Measurements from ENCODE around the gene GPR107.
A peak's percentile ranks its signal among the peaks of the same experiment; 100 is the strongest.

The GPR107 gene

DNA sequence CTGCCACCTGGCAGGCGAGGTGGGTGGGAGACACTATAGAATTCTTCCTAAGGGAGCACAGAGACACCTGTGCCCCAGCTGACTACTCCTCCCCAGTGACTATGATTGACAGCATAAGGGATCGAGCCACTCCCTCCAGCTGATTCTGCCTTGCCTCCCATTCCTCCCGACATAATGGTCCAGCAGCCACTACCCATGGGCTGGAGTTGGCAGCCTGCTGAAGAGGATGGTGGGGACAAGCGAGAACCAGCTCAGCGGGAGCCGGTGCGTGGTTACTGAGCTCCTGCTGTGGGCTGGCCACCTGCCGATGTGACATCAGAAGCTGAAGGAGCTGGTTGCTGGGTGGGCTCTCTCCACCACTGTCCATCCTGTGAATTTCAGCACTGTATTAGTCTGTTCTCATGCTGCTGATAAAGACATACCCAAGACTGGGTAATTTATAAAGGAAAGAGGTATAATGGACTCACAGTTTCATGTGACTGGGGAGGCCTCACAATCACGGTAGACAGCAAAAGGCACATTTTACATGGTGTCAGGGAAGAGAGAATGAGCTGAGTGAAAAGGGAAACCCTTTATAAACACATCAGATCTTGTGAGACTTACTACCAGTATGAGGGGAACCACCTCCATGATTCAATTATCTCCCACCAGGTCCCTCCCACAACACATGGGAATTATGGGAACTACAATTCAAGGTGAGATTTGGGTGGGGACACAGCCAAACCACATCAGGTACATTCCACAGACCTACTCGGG lies 106.4 kb downstream of the GPR107 start:
- DNase-seq (ENCODE audit: low read depth): no peak

DNA sequence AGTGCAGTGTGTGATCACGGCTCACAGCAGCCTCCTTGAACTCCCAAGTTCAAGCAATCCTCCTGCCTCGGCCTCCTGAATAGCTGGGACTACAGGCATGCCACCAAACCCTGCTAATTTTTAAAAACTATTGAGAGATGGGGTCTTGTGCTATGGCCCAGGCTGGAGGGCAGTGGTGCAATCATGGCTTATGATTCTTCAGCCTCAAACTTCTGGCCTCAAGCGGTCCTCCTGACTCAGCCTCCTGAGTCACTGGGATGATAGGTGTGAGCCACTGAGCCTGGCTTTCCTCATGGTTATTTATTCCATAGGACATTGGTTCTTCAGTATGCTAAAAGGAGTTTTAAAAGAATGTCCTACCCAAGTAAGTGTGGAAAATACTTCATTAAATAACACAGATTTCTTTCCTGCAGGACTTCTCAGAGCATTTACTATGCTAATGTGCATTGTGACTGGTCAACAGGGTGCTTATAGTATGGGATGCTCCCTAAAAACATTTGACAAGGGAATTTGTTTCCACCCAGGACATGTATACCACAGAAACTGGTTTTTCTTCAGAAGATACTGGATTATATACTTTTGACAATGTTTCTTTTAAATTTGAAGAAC lies 107.3 kb downstream of the GPR107 start:
- no peak for DNase-seq (ENCODE audit: low read depth)

DNA sequence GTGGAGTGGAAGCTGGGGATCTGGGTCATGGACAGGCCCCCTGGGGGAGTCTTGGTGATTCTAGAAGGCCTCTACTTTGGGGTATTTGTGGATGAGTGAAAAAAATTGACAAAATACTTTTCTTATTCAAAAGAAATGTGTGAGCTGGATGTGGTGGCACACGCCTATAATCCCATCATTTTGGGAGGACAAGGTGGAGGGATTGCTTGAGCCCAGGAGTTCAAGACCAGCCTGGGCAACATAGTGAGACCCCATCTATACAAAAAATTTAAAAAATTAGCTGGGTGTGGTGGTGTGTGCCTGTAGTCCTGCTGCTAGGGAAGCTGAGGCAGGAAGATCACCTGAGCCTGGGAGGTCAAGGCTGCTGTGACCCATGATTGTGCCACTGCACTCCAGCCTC lies 111.9 kb downstream of the GPR107 start:
- DNase-seq (ENCODE audit: low read depth): no peak

DNA sequence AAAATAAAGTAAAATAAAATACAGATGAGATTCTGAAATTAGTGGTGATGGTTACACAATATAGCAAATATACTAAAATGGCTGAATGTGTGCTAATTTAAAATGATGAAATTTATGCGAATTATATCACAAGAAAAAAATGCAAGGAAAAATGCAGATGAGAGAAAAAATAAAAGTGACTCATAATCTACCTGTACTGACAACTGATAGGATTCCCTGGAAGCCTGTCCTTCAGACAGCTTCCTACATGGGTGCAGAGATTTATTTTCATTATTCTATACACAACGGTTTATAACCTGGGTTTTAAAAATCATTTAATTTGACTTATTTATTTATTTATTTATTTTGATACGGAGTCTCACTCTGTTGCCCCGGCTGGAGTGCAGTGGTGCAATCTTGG lies 112.7 kb downstream of the GPR107 start:
- DNase-seq (ENCODE audit: low read depth): no peak

DNA sequence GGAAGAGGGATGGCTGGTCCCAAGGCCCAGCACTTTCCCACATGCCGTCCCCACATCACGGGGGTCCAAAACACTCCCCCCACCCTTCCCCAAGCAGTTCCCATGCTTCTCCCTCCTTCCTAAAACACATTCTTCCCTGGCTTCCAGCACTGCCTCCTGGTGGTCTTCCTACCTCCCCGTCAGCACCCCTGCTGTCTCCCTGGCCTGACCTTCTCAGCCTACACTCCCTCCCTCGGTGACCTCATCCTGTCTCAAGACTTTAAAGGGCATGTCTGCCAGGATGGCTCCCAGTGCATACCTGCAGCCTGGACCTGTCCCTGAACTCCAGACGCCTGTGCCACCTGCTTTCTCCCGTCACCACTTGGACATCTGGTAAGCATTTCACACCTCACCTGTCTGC lies 114.2 kb downstream of the GPR107 start:
- no peak for DNase-seq (ENCODE audit: low read depth)

DNA sequence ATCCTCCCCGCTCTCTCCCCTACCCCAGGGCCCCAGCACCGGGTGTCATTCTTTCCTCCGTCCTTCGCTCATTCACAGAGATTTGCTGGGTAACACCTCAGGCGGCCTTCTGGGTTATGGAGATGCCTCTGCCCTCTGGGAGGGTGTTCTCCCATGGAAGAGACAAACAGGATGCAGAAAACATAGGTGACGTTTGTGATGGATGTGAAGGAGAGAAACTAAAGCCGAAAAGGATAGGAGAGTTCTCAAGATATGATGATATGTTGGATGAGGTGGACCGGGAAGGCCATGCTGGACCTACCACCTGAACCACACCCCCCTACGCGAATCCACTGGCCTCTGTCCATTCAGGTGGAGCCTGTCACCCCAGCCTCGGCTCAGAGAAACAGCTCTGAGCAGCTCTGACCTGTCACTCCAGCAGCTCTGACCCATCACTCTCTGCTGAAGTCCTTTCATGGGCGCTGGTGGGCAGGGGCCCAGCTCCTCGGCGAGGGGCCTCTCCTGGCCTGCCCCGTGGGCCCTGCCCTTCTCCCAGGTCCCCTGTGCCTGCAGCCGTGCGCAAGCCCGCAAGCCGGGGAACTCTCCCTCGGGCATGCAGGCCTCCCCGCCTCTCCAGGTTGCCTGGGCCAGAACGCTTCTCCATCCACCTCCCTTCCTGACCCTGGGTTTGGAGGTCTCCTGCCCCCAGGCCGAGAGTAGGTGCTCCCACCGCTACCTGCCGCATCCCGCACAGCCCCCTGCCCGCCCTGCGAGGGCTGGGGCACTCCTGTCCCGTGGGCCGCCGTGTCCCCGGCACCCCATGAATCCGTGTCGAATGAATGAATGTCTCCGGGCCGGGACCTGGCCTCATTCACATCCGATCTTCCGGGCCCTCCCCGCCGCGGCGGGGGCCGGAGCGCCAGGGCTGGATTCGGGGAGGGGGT lies 117.8 kb downstream of the GPR107 start:
- DNase-seq (ENCODE audit: low read depth): no peak

DNA sequence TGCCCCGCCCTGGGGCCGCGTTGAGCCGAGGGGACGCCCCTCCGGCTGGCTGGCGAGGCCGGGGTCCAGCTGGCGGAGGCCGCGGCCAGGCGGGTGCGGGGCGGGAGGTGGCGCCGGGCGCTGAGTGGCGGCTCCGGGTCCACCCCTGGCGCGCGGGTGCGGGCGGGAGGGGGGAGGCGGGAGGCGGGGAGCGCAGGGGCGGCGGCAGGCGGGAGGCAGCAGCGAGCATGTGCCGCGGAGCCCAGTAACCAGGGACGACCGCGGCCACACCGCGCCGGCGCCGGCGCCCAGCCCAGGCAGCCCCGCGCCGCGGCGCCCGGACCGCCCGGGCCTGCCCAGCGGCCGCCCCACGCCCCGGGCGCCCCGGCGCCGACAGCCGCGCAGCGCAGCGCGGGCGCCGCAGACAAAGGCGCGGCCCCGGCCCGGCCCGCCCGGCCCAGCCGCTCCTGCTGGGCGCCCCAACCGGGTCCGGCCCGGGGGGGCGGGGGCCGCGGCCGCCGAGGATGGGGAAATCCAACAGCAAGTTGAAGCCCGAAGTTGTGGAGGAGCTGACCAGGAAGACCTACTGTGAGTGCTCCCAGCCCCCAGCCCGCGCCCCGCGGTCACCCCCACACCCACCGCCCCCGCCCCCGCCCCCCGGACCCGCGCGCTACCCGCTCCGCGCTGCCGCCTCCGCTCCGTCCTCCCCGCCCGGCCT lies 118.6 kb downstream of the GPR107 start, which contains the start of gene NCS1:
Gene NCS1 (plus strand): TSS at position 244 of the 697 bp plus-strand sequence. CDS start 260 bp downstream, at position 504.
- no peak for DNase-seq (ENCODE audit: low read depth)

DNA sequence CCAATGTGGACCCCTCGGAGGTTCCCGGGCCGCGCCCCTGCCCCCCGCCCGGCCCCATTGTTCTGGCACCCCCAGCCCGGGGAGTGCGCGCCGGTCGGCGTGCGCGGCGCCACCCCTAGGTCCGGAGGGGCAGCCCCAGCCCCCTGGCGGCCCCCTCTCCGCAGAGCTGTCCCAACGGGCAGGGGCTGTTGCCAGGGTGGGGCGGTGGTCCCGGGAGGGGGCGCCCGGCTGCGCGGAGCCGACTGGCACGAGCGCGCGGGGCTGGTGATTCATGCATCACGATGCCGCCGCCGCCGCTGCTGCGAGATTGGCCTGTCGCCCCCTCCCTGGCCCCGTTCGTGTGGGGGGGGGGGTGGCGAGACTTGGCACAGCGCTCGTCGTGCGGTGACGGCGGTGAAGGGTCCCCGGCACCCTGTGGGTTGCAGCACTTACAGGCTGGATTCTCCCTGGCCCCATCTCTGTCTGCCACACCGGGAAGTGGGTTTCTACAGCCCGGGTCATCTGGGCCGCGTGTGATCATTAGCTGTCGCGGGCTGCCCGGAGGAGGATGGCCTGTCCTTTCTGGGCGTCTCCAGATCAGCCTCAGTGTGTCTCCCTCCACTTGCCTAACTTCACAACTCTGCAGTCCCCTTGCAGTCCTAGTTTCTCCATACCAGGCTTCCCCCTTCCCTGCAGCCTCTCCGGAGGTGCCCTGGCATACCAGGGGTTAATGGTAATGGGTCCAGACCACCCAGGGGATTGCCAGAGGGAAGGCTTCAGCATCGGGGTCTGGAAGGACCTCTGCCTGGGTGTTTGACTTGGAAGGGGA lies 119.4 kb downstream of the GPR107 start:
- DNase-seq (ENCODE audit: low read depth): peak; percentile 41

DNA sequence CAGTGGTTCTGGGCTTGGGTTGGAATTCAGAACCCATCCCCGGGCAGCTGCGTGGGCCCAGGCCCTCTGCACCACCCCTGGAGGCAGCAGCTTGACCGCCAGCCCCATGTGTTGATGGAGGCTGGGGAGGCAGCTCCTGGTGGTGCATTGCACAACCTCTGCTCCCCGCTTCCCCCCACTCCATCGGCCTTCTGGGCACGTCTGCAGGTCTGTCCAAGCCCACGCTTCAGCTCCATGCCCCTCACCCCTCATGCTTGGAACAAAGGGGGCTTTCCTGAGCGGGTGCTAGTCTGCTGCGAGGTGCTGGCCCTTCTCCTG lies 119.9 kb downstream of the GPR107 start:
- no peak for DNase-seq (ENCODE audit: low read depth)

DNA sequence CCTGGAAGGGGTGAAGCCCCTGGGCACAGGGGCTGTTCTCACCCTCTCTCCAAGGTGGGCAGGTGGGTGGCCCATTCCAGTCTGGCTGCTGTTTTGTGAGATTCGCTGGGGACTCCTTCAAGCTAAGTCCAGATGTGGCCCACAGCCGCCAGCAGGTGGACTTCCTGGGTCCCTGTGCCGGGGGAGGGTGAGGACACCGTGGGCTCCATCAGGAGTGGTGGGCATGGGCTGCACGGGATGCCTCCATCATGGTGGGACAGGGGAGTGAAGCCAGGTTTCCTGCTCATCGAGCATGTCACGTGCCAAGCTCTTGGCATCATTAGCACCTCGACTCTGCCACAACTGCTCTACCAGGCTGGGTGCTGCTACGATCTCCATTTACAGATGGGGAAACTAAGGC lies 120.3 kb downstream of the GPR107 start:
- DNase-seq (ENCODE audit: low read depth): no peak

DNA sequence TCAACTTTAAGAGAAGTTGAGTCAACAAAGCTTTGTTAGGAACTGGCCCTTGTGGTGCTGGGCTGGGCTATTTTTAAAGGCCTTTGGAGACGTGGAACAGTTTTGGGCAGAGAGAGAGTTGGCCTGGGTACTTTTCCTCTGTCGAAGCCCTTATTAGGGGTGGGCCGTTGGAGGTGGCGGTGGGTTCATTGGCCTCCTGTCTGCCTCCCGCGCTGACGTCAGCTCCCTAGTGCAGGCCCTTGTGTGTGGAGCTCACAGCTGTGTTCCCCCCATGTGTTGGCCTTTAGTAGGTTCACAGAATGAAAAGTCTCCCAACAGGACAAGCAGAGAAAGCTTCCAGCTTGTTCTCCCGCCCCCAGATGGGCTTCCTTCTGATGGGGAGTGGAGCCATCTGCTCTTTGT lies 121.2 kb downstream of the GPR107 start:
- DNase-seq (ENCODE audit: low read depth): no peak

DNA sequence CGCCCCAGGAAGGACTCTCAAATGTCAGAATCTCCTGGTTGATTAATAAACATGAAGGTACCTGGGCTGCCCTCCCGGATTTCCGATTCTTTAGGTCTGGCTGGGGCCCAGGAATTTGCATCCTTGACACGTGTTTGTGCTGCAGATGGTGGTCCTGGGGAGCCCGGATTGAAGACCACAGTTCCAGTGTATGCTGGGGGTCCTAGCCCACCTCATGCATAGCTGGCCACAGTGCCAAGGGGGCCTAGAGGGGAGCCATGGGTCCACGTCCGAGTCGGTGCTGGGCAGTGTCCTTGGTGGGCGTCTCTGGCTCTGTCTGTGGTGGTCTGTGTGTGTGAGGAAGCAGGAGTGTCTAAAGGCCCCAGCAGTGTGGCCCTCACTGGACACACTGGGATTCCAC lies 121.6 kb downstream of the GPR107 start:
- no peak for DNase-seq (ENCODE audit: low read depth)

DNA sequence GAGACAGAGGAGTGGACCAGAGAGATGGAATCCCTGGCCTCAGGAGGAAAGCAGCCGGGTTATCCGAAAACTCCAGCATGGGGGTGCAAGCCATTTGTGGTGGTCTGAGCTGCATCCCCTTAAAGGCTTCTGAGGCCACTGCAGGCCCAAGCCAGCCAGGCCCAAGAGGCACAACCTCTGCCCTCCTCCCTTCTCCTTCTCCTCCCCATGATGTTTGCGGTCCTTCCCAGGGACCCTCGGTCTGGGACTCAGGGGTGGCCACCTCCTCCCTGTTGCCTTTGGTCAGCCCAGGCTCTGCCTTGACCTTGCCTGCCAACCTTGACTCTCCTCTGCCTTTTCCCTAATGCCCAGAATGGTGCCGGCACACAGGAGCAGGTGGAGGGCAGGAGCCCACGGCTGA lies 123.1 kb downstream of the GPR107 start:
- no peak for DNase-seq (ENCODE audit: low read depth)

DNA sequence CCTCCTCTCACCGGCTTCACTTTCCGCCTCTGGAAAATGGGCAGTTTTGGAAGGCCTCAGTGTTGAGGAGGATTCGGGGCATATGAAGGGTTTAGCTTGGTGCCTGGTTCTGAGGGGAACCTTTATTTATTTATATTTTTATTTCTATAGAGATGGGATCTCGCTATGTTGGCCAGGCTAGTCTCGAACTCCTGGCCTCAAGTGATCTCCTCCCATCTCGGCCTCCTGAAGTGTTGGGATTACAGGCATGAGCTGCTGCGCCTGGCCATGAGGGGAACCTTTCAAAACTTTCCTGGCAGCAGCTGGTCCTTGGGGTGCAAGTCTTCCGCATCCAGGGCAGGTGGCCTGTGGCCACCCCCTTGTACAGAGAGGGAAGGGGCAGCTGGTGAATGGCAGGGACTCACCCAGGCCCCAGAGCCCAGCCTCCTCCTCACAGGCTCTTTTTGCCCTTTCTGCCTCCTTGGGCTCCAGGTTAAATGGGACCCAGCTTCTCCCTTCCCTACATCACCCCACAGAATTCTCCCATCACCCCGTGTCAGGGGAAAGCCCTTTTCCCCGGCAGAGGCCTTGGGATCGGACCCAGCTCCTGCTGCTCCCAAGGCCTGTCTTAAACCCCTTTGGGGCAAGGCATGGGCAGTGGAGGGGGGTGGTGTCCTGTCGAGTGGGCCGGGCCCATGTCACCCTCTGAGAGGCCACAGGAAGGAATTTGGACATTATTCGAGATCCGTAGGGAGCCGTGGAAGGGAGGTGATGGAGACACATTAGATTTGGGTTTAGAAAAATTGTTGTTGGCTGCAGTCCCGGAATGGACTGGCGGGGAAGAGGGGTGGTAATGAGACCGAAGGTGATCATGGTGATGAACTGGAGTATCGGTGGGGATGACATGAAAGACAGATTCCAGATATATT lies 124.4 kb downstream of the GPR107 start:
- no peak for DNase-seq (ENCODE audit: low read depth)

DNA sequence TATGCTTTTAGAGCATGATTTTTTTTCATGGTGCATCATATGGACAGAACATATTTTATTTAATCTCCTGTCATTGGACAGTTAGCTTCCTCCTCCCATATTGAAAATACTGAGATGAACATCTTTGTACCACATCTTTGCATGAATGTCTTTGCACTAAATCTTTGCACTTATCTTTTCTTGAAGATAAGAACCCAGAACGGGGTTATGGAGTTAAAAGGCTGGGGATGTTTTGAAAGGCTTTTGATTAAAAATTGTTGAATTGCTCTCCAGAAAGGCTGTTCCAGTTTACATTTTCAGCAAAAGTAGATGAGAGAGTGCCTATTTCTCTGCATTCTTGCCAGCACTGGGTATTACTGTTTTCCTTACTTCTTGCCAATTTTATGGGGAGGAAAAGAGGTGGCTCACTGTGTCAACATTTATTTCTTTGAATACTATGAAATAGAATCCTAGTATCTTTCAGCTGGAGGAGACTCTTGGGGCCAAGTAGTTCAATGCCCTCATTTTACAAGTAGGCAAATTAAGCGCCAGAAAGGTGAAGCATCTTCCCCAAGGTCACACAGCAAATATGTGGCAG lies 125.7 kb downstream of the GPR107 start:
- no peak for DNase-seq (ENCODE audit: low read depth)

DNA sequence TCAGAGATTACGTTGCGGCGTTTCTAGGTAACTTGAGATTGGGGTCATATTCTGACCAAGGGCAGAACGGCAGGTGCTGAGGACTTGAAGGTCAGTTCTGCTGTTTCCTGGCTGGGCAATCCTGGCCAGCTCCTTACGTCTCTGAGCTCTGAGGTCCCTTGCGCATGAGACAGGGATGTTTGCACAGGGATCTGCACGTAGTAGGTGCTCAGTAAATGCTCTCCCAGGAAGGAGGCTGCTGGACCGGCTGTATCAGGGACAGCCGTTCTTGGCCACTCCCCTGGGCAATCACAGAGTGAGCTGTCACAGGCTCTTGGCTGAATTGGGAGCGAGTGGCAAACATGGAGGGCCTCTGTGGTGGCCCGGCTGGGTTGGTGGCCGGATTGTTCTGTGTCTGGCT lies 126.8 kb downstream of the GPR107 start:
- no peak for DNase-seq (ENCODE audit: low read depth)

DNA sequence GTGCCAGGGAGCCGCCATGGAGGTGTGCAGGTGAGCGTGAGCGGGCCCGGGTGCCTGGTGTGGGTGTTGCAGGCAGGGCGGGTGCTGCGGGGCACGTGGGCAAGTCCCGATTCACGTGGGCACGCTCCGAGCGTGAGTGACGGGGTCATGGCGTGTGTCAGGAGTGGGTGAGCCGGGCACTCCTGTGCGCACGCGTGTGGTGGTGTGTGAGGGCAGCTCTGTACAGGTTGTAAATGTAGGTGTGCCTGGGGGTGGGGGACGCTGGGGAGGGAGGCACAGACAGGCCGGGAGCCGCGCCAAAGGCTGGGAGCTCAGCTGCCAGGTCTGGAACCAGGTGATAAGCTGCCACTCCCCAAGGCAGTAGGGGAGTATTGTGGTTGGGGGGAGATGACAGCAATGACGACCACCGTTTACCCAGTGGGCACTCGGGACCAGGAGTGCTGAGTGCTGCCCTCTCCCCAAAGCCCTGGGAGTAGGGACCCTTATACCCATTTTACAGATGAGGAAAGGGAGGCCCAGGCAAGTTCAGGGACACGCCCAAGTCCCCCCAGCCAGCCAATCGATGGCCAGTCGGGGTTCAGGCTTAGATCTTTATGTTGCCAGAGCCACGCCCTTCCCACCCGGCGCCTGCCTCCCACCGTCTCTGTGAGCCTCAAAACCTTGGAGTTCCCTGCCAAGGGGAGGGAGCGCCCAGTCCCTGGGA lies 128.1 kb downstream of the GPR107 start:
- no peak for DNase-seq (ENCODE audit: low read depth)

DNA sequence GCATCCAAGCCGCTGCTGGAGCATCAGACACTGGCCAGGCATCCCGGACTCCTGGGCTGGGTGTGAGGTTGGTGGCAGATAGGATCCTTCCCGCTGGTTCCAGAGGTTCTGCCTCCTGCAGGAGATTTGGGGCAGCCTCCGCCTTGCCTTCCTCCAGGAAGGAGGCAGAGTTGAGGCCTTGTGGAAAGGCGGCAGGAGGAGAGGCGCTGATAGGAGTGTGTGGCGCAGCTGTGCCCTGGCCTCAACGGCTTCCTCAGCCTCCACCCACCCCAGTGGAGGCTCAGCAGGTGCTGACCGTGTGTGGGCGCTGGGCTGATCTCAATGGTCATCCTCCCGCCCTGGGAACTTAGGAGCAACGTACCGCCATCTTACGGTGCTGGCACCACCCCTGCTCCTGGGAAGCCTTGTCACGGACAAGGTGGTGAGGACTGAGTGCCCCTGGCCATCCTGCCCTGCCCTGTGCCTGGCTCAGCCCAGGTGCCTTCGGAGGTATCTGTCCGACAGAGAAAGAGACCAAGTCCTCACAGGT lies 128.7 kb downstream of the GPR107 start:
- DNase-seq (ENCODE audit: low read depth): no peak

DNA sequence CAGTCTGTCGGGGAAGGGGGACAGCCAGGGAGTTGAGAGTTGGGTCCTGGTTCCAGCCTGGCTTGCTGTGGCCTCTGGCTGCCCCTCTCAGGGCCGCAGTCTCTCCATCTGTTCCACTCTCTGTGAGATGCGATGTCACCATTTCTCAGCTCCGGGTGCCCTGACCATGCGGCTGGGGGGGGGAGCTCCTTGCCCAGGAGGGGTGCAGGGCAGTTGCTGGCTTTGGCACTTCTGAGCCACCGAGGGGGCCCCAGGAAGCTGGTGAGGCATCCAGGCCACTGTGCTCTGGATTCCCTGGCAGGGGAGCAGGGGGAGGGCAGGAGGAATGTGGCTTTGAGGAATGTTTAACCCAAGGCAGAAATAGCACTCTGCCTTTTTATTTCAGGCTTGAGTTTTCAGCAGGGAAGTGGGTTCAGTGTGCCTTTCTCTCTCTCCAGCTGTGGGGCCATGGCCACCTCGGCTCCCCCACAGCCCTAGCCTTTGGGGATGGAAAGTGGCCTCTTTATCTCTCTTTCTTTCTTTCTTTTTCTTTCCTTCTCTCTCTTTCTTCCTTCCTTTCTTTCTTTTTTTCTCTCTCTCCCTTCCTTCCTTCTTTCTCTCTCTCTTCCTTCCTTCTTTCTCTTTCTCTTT lies 129.5 kb downstream of the GPR107 start:
- DNase-seq (ENCODE audit: low read depth): no peak

Data from T-helper 22 cell (primary cell).